Dermis microvascular lymphatic vessel endothelial cell (primary cell): Measurements from ENCODE around the gene IFT20. TPM values are rescaled to one million over a fixed set of nuclear protein-coding genes. Genes with fewer than 3 reads are reported as not detected.

ENCODE experiments used
- DNase-seq, 2 donors: peaks; one replicate each; pipeline versions ENCODE4 v3.0.0 to v3.0.0-alpha.2; 2010; ENCODE audit warnings: low read depth in 2 of 2
- total RNA-seq: library from RNA; depleted of rRNA; stranded (reverse); fragments of >200 nt; gene quantifications from 2 replicates; pipeline ENCODE4 v1.2.1, GENCODE V29; 2014

Gene IFT20
- 40.3 and 45.2 TPM in 2 replicates for total RNA-seq

- DNase-seq: peak; percentile 100
Observed at GRCh38 chr17:28335201-28335958, at the start of gene IFT20, which contains the start of gene TNFAIP1. Gene IFT20 (minus strand): TSS chr17:28335472. CDS start chr17:28331985, 3,487 bp downstream. Gene TNFAIP1 (plus strand): TSS chr17:28335761. CDS start chr17:28339522, 3,761 bp downstream.

GRCh38 chr17:28385037-28385400, 49.7 kb upstream of the IFT20 start:
- no peak for DNase-seq

- peak in 1 of 2 donors; percentile 34 for DNase-seq
Observed at GRCh38 chr17:28384281-28385036, 49.2 kb upstream of the IFT20 start.

DNA sequence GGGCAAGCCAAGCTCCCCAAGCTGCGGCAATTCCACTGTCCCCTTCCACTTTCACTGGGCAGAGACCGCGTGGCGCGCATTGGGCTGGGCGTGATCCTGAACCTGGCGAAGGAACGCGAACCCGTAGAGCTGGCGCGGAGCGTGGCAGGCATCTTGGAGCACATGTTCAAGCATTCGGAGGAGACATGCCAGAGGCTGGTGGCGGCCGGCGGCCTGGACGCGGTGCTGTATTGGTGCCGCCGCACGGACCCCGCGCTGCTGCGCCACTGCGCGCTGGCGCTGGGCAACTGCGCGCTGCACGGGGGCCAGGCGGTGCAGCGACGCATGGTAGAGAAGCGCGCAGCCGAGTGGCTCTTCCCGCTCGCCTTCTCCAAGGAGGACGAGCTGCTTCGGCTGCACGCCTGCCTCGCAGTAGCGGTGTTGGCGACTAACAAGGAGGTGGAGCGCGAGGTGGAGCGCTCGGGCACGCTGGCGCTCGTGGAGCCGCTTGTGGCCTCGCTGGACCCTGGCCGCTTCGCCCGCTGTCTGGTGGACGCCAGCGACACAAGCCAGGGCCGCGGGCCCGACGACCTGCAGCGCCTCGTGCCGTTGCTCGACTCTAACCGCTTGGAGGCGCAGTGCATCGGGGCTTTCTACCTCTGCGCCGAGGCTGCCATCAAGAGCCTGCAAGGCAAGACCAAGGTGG, 46.0 kb upstream of the IFT20 start:
- peak in 1 of 2 donors; percentile 57 for DNase-seq

GRCh38 chr17:28379814-28380801, 44.8 kb upstream of the IFT20 start:
- DNase-seq: peak in 1 of 2 donors; percentile 44

GRCh38 chr17:28372945-28373274, 37.6 kb upstream of the IFT20 start:
- no peak for DNase-seq

GRCh38 chr17:28372203-28372944, 37.1 kb upstream of the IFT20 start:
- peak in 1 of 2 donors; percentile 38 for DNase-seq

DNA sequence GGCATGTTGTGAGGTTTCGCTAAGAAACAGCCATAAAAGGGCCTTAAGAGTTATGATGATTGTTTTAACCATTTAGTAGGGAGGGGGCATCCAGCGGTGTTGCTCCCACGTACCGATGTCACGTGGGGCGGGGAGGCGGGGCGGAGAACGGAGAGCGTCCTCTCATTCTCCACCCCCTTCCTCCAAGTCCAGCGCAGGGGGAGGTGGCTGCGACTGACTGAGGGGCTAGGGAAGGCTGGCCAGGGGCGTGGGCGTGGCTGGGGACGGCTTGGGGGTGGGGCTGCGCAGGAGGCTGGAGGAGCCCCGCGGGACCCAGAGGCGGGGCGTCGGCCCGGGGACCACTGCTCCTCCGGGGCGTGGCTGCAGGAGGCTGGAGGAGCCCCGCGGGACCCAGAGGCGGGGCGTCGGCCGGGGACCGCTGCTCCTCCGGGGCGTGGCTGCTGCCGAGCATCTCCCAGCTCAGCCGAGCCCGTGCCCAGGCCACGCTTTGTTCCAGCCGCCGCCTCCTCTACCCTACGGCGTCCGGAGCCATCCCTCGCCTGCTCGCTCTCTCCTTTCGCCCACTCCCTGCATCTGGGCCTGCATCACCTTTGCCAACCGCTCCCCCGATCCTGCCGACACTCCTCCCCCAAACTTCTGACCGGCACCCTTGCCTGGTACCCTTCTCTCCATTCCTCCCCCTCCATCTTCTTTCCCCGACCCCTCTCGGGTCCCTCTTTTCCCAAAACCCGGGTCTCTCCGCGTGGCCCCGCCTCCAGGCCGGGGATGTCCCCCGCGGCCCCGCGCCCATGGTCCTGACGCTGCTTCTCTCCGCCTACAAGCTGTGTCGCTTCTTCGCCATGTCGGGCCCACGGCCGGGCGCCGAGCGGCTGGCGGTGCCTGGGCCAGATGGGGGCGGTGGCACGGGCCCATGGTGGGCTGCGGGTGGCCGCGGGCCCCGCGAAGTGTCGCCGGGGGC, 36.3 kb upstream of the IFT20 start, which contains the start of gene SARM1:
TSS of gene SARM1 (plus strand) at position 450 of the 958 bp plus-strand sequence. CDS start at position 789, 339 bp downstream.
- peak in 1 of 2 donors; percentile 69 for DNase-seq

DNA sequence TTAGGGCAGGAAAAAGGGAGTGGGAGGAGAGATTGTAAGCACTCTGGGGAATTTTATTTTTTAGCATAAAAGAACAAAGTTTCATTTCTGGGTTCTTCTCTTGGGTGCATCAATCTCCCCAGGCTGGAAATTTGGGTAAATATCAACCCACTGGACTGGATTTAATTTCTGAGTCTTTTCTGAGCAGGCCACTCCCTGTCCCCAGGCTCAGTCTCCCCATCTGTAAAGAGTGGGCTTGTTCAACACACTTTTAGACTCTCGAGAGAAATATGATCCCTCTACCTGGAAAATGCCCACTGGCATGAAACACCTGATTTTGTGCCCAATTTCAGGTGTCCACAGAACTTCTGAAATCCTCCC, 35.5 kb upstream of the IFT20 start:
- DNase-seq: no peak

GRCh38 chr17:28370035-28370743, 34.9 kb upstream of the IFT20 start, which contains the start of gene VTN:
Gene VTN (minus strand): TSS chr17:28370307. CDS start chr17:28370203, 104 bp downstream.
- DNase-seq: no peak

- DNase-seq: no peak
Observed at GRCh38 chr17:28369684-28370034, 34.4 kb upstream of the IFT20 start.

DNA sequence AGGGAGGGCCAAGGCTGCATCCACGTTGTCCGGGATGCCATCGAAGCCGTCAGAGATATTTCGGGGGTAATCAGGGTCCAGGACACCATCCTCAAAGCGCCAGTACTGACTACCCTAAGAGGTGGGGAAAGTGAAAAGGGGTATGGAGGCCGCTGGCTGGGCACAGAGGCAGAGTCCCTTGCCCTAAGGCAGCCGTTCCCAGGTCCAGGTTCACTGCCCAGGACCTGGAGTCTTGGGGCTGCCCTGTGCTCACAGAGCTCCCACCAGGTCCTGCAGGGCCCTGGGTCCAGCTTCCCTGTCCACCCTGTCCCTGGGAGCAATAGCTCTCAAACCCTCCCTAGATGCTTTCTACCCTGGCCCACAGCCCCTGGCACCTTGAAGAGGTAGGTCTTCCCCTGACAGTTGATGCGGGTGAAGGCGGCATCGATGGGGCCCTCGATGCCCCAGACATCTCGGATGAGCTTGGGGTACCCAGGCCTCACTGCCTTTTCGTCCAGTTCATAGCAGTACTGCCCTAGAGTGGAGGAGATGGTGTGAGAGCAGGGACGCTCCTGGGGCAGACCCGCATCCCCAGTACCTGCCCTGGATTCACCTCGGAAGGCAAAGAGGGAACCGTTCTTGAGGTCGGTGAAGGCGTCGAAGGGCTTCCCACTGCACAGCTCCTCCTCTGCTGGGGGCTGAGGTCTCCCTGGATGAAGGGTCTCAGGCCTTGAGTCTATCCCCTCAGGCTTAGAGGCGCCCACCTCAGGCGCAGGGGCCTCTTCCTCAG, 33.8 kb upstream of the IFT20 start:
- DNase-seq: no peak

GRCh38 chr17:28368306-28368831, 33.1 kb upstream of the IFT20 start:
- no peak for DNase-seq

- DNase-seq: no peak
Observed at GRCh38 chr17:28367641-28368305, 32.5 kb upstream of the IFT20 start.

- no peak for DNase-seq
Observed at GRCh38 chr17:28366605-28367004, 31.3 kb upstream of the IFT20 start.

DNA sequence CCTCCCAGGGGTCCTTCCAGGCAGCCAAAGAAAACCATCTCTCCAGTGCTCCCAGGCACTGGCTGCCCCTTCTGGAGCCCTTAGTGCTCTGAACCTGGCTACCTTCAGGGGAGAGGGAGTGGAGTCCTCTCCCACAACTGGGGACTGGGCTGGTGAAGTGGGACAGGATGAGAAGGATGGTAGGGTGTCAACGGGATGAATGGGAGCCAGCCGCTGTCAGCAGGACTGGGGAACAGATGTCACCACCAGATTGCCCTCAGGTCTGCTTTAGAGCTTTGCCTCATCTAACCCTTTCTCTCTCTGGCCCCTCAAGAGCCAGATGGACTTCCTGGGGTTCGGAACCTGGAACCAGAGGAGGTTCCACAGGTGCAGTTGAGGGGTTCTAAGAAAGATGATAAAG, 30.2 kb upstream of the IFT20 start:
- DNase-seq: no peak
